H1 (cell line): ENCODE data around the gene ADSS2. TPM values are rescaled to one million over a fixed set of nuclear protein-coding genes. Genes with fewer than 3 reads are reported as not detected.

Experiments
- FOSL1 ChIP-seq: IDR thresholded peaks from 2 replicates; pipeline ENCODE4 v1.6.1; 2011; ENCODE audit warnings: mild to moderate bottlenecking, low read depth, low read length, moderate library complexity; ENCODE audit not compliant: insufficient read depth
- NANOG ChIP-seq: IDR thresholded peaks from 2 replicates; pipeline ENCODE4 v1.6.1; 2011; ENCODE audit warnings: low read length, low read depth, mild to moderate bottlenecking, inconsistent platforms; ENCODE audit not compliant: insufficient read depth, poor library complexity, severe bottlenecking
- RBBP5 ChIP-seq: IDR thresholded peaks from 2 replicates; pipeline ENCODE4 v1.7.1; 2012; ENCODE audit warnings: low read depth, mild to moderate bottlenecking, inconsistent platforms, low read length, moderate library complexity, borderline replicate concordance
- TAF1 ChIP-seq: IDR thresholded peaks from 2 replicates; pipeline ENCODE4 v1.6.1; 2011; ENCODE audit warnings: mild to moderate bottlenecking, low read depth, low read length
- TCF12 ChIP-seq: IDR thresholded peaks from 2 replicates; pipeline ENCODE4 v1.6.1; 2011; ENCODE audit warnings: low read depth, mild to moderate bottlenecking, low read length
- polyA plus RNA-seq, 7 experiments: library from polyadenylated mRNA; depleted of rRNA in 3 of 7; stranded (reverse) in 5 of 7; unstranded in 2 of 7; fragments of >200 nt in 5 of 7; fragments of 200-250 nt in 2 of 7; gene quantifications; 1 replicate in 5 of 7; 2 replicates in 1 of 7; 4 replicates in 1 of 7; pipeline versions ENCODE4 v1.2.1 to v1.2.3, GENCODE V29; 2011 to 2013; ENCODE audit warnings: missing spikeins in 2 of 7, mixed read lengths in 2 of 7
- total RNA-seq: library from RNA; stranded (reverse); fragmentation: NEBNext Ultra II Directional; extraction: Animal tissue kit (Norgen Biotek cat#: 25700); gene quantifications from 2 replicates; pipeline ENCODE4 v1.2.1, GENCODE V29; 2021

The ADSS2 gene
- total and polyA plus RNA-seq, 2 of the 8 experiments (the other 6 are each of a cell fraction or from before 2014, with no cell fraction given) = 29.8 to 108 TPM

GRCh38 chr1:244450597-244451538 lies 841 bp downstream of the ADSS2 start (continued):
- TF ChIP-seq TCF12 (no peak), NANOG (no peak), RBBP5 (no peak), FOSL1 (no peak), TAF1 (no peak)
